ENCODE measurements around the gene MTNR1B.

Gene MTNR1B

DNA sequence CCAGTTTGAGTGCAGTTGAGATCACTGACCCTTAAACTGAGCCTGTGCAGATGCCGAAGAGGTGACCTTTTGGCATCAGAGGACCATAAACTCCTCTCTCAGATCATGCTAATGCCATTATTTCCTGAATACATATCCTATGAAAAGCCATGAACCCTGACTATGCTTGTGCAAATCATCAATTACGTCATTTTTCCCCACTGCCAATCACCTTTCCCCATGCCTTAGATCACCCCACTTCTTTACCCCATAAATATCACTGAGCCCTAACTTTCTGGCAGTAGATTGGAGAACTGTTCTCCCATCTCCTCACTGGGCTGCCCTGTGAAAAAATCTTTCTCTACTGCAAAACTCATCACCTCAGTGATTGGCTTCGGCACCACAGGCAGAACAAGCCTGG lies 32.9 kb downstream of the MTNR1B start:
- H3K4me3 ChIP-seq (replicated peaks; ENCODE audit: low read depth, low read length): no peak overlapping the region
- no peak for TF ChIP-seq CTCF (IDR thresholded peaks at IDR 0.05; ENCODE audit: low read depth, low read length, missing control alignments)

GRCh38 chr11:93005239-93005638 lies 35.8 kb downstream of the MTNR1B start:
- no peak for TF ChIP-seq CTCF (IDR thresholded peaks at IDR 0.05; ENCODE audit: low read depth, low read length, missing control alignments)
- peak; percentile 39 for DNase-seq (ENCODE audit: extremely low read depth, low read depth)
- no peak overlapping the region for H3K4me3 ChIP-seq (replicated peaks; ENCODE audit: low read depth, low read length)

More for the DNA sequence above, 32.9 kb downstream of the MTNR1B start:
- no peak for DNase-seq (ENCODE audit: extremely low read depth, low read depth)

DNA sequence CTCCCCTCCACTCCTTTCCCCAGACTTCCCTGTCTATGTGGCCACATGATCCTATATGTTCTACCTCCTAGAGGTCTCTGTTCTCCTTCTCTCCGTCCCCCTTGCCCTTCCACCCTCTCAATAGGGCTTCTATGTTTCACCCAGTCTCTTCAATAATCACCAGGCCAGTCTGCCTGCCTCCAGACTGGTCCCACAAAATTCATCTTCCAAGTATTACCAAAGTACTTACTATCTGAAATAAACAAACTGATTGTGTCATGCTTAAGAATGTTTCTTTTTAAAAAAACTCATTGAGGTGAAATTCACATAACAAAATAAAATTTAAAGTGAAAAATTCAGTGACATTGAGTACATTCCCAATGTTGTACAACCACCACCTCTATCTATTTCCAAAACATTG lies 44.2 kb downstream of the MTNR1B start:
- H3K4me3 ChIP-seq (replicated peaks; ENCODE audit: low read depth, low read length): no peak overlapping the region
- no peak for TF ChIP-seq CTCF (IDR thresholded peaks at IDR 0.05; ENCODE audit: low read depth, low read length, missing control alignments)
- DNase-seq (ENCODE audit: extremely low read depth, low read depth): no peak

DNA sequence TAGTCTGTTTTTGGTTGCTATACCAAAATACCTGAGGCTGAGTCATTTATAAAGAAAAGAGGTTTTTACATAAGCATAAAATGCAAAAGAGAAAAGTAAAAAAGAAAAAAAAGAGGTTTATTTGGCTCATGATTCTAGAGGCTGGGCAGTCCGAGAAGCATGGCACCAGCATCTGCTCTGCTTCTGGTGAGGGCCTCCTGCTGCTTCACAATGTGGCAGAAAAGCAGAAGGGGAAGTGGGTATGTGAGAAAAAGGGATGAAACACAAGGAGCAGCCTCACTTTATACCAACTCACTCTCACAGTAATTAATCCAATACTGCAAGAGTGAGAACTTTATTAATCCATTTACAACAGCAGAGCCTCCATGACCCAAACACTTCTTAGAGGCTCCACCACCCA lies 47.1 kb downstream of the MTNR1B start:
- H3K4me3 ChIP-seq (replicated peaks; ENCODE audit: low read depth, low read length): no peak overlapping the region
- TF ChIP-seq CTCF (IDR thresholded peaks at IDR 0.05; ENCODE audit: low read depth, low read length, missing control alignments): no peak
- no peak for DNase-seq (ENCODE audit: extremely low read depth, low read depth)

DNA sequence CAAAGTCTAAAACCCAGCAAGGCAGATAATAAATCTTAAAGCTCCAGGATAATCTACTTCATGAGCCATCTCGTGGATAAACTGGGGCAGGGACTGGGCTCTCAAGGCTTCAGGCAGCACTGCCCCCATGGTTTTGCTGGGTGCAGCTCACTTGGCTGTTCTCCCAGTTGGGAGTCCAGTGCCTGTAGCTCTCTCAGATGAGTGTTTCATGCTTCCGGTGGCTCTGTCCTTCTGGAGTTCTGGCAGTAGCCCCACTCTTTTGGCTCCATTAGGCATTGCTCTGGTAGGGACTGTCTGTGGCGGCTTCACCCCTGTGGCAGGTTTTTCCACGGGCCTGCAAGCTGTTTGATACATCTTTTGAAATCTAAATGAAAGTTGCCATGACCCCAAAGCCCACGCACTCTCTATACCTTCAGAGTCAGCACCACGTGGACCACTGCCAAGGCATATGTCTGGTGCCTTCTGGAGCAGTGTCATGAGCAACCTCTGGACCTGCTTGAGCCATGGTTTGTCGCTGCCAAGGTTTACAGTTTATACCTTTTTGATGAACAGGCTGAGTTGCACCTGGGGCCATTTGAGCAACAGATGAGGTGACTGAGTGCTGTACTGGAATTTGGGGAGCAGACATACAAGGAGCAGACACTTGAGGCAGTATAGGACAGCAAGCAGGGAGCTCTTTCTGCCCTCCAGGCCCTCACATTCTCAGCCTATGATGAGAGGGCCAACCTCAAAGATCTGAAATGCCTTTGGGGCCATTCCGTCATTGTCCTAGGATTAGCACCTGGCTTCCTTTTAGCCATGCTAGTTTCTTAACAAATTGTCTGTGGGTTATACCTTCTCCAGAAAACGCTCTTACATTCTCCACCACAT lies 48.6 kb downstream of the MTNR1B start:
- no peak overlapping the region for H3K4me3 ChIP-seq (replicated peaks; ENCODE audit: low read depth, low read length)
- TF ChIP-seq CTCF (IDR thresholded peaks at IDR 0.05; ENCODE audit: low read depth, low read length, missing control alignments): peak; percentile 10
- no peak for DNase-seq (ENCODE audit: extremely low read depth, low read depth)

GRCh38 chr11:93020248-93021046 lies 51.0 kb downstream of the MTNR1B start:
- no peak for TF ChIP-seq CTCF (IDR thresholded peaks at IDR 0.05; ENCODE audit: low read depth, low read length, missing control alignments)
- peak; percentile 61 for DNase-seq (ENCODE audit: extremely low read depth, low read depth)
- H3K4me3 ChIP-seq (replicated peaks; ENCODE audit: low read depth, low read length): no peak overlapping the region
